Pancreas (tissue), 10 donors: Measurements from ENCODE around the gene KRTAP10-2. TPM values are rescaled to one million over a fixed set of nuclear protein-coding genes. Genes with fewer than 3 reads are reported as not detected.

ENCODE experiments used
- ATAC-seq, 4 donors: fragments of 200-7000 bp; cut with Tn5 transposase; one replicate each; pipeline versions ENCODE4 v1.8.0 to v1.9.1; 2020; ENCODE audit warnings: mild to moderate bottlenecking in 4 of 4, moderate library complexity in 4 of 4
- DNase-seq, 6 donors: peaks; one replicate each; pipeline ENCODE4 v3.0.0-alpha.2; 2020
- FAIRE-seq: peaks from 2 replicates; lab custom pipeline; 2012; peaks lifted over from hg19 to GRCh38; lab: Jason Lieb, UNC
- H3K27ac ChIP-seq, 4 donors: fragments of 200-600 bp; sonication (generic); 1 replicate in 3 of 4; 2 replicates in 1 of 4; pipeline versions ENCODE4 v1.5.0 to v1.8.0; 2020
- H3K27me3 ChIP-seq, 4 donors: fragments of 200-600 bp; one replicate each; pipeline ENCODE4 v1.8.0; 2021
- H3K36me3 ChIP-seq, 3 donors: fragments of 200-600 bp; sonication (generic) in 1 of 3; one replicate each; pipeline versions ENCODE4 v1.5.0 to v1.8.0; 2020 to 2021
- H3K4me1 ChIP-seq, 3 donors: fragments of 200-600 bp; one replicate each; pipeline ENCODE4 v1.8.0; 2021
- H3K4me3 ChIP-seq, 4 donors: fragments of 200-600 bp; sonication (generic) in 2 of 4; one replicate each; pipeline versions ENCODE4 v1.5.0 to v1.8.0; 2020 to 2021
- H3K9me3 ChIP-seq, 4 donors: fragments of 200-600 bp; one replicate each; pipeline ENCODE4 v1.8.0; 2021
- CTCF ChIP-seq, 4 donors: fragments of 200-600 bp; sonication (generic) in 3 of 4; IDR thresholded peaks; one replicate each; pipeline versions ENCODE4 v1.5.0 to v1.8.0; 2021; ENCODE audit warnings: antibody characterized with exemption in 4 of 4
- WGBS, 2 donors: extraction: QIAGEN DNeasy Blood & Tissue Kit; methylation state at CpG; one replicate each; pipeline ENCODE4 v1.1.7; 2013; 5-methylcytosine and 5-hydroxymethylcytosine counted together
- intact Hi-C, 3 donors: fragments of 100-400 bp; cut with DNase I; formaldehyde crosslinking; loops; one replicate each; pipeline versions ENCODE4 v1.11.1 to v1.14.2; 2022
- polyA plus RNA-seq, 2 donors: library from polyadenylated mRNA; stranded (reverse); fragments of 200-250 nt; gene quantifications; one replicate each; pipeline ENCODE4 v1.2.3, GENCODE V29; 2013
- total RNA-seq, 6 donors: library from RNA; stranded (reverse); fragmentation: NEBNext Ultra II Directional in 4 of 6; extraction: Animal tissue kit (Norgen Biotek cat#: 25700) in 4 of 6; gene quantifications; one replicate each; pipeline versions ENCODE4 v1.2.1 to v1.2.4, GENCODE V29; 2021 to 2023
- donor health status: healthy with polysubstance abuse.
- donor health status: DM: no; HTN: no; CAD: no; lungs with moderate emphysema.
- donor health status: DM: no; HTN: no; CAD: no.
- donor health status: control.
- donor health status: control.
- donor health status: Bipolar disorder and iron deficiency.
- donor health status: DM: yes; HTN: yes; CAD: no.
- donor health status: DM: no; HTN: no; CAD: no.
- donor health status: DM: no; HTN: no; CAD: no.
- donor health status: DM: yes; HTN: yes; CAD: no.

The KRTAP10-2 gene
- total and polyA plus RNA-seq, 8 donors = not detected

- no peak for TF ChIP-seq CTCF (IDR thresholded peaks at IDR 0.05)
- DNase-seq = peak in 2 of 6 donors; percentile 33 to 49
- no peak overlapping the region for H3K27ac ChIP-seq
- no peak overlapping the region for H3K4me3 ChIP-seq
- H3K36me3 ChIP-seq = no peaks in the 10 kb centered on the region
- H3K27me3 ChIP-seq = no peaks in the 10 kb centered on the region
- WGBS, 2 donors = 68 to 74% methylated on average over 8 of the region's 8 CpGs
- H3K9me3 ChIP-seq = no peaks in the 10 kb centered on the region
- peaks cover 0 to 9% (median 5%) of the 10 kb centered on the region in 3 donors for H3K4me1 ChIP-seq
- FAIRE-seq = no peak
- no peak for ATAC-seq
- intact Hi-C loops = loop anchor here in 2 of 3 donors (5.0 to 10.0 kb wide), 2 partner anchors 283 to 285 kb away; no protein-coding TSS in a partner anchor
These were observed 39.4 kb downstream of the KRTAP10-2 start for GRCh38 chr21:44511938-44512275.

DNA sequence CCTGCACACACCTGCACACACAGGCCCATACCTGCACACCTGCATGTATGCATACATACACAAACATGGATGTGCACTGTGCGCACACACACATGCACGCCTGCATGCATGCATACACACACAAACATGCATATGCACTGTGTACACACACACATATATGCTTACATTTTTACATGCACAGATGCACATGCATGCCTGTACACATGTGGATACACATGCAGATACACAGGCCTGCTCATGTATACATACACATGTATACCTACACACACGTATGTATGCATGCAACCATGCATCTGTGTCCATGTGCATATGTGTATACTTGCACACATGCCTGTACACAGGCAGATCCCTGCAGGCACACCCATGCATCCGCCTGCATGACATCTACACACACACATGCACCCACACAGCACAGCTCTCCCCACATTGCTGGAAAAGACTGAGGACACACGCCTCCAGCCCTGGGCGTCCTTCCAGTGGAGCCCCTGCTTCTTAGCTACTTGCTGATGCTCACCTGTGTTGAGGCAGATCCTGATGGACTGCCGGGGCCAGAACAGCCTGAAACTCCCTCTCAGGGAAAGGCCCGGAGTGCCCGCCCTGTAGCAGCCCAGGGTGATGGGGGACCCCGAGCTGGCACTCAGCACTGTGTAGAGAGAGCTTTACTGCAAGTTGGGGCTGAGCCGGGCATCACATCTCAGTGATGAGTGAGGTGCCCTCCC, 39.9 kb downstream of the KRTAP10-2 start:
- H3K27ac ChIP-seq = no peak overlapping the region
- peak in 2 of 6 donors; percentile 24 to 58 for DNase-seq
- H3K4me1 ChIP-seq = peaks cover 0 to 9% (median 5%) of the 10 kb centered on the region in 3 donors
- H3K27me3 ChIP-seq = no peaks in the 10 kb centered on the region
- no peaks in the 10 kb centered on the region for H3K36me3 ChIP-seq
- 74 to 81% methylated on average over 11 of the region's 11 CpGs for WGBS, 2 donors
- no peak for ATAC-seq
- intact Hi-C loops = loop anchor here in 2 of 3 donors (5.0 to 10.0 kb wide), 2 partner anchors 283 to 286 kb away; no protein-coding TSS in a partner anchor
- FAIRE-seq = no peak
- TF ChIP-seq CTCF (IDR thresholded peaks at IDR 0.05) = no peak
- H3K9me3 ChIP-seq = no peaks in the 10 kb centered on the region
- H3K4me3 ChIP-seq = no peak overlapping the region

DNA sequence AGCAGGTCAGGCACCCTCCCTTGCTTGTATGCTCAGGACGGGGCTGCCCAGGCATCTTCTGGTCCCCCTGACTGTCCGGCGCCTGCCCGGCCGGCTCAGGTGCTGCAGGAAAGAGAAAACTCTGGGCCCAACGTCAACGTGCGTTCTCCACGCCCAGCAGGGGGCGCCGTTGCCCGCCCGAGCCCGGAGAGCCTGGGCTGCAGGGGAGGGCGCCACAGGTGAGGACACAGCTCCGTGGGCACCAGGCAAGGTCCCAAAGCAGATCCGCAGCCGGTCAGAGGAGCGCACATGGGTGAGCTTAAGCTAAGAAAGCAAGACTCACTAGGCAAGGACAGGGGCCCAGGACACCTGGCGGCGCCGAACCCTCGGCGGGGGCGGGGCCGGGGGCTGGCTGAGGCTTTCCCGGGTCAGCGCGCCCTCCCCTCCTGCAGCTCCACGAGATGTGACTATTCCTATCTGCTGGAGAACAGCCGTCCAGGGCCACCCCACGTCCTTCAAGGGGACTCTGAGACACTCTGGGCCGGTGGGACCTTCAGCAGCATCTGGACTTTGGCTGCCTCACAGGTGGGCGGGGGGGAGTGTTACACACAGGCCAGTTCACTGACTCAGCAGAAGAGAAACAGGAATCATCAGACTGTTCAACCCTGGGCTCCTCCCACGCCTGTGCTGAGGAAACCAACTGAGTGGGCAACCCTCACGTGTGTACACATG, 40.6 kb downstream of the KRTAP10-2 start:
- Histone ChIP-seq H3K4me1 (peaks cover 0 to 9% (median 5%) of the 10 kb centered on the region in 3 donors), H3K9me3 (no peaks in the 10 kb centered on the region), H3K27me3 (no peaks in the 10 kb centered on the region), H3K27ac (no peak overlapping the region), H3K4me3 (peak overlapping the region in 2 of 4 donors; percentile 6 to 34), H3K36me3 (no peaks in the 10 kb centered on the region)
- FAIRE-seq (no peak), DNase-seq (peak; percentile 63 to 93 (median 78)), ATAC-seq (peak; percentile 82 to 92 (median 84))
- TF ChIP-seq CTCF (IDR thresholded peaks at IDR 0.05) = peak; percentile 81 to 89 (median 85)
- intact Hi-C loops = loop anchor here in 2 of 3 donors (5.0 to 10.0 kb wide), 2 partner anchors 284 to 287 kb away; no protein-coding TSS in a partner anchor
- WGBS, 2 donors = 5 to 8% methylated on average over 34 to 36 of the region's 36 CpGs

GRCh38 chr21:44510109-44510507, 41.2 kb downstream of the KRTAP10-2 start:
- Histone ChIP-seq H3K4me3 (peak overlapping the region in 2 of 4 donors; percentile 6 to 34), H3K9me3 (no peaks in the 10 kb centered on the region), H3K4me1 (peaks cover 0 to 9% (median 5%) of the 10 kb centered on the region in 3 donors), H3K36me3 (no peaks in the 10 kb centered on the region), H3K27ac (no peak overlapping the region), H3K27me3 (no peaks in the 10 kb centered on the region)
- DNase-seq (no peak), FAIRE-seq (no peak), ATAC-seq (peak in 2 of 4 donors; percentile 1 to 2)
- no peak for TF ChIP-seq CTCF (IDR thresholded peaks at IDR 0.05)
- intact Hi-C loops = loop anchor here in 2 of 3 donors (5.0 to 10.0 kb wide), 2 partner anchors 285 to 287 kb away; no protein-coding TSS in a partner anchor
- 39 to 44% methylated on average over 18 of the region's 18 CpGs for WGBS, 2 donors
